ENCODE measurements around the gene TNK1. TPM values are rescaled to one million over a fixed set of nuclear protein-coding genes. Genes with fewer than 3 reads are reported as not detected.

The TNK1 gene
- total and polyA plus RNA-seq, 9 of the 15 experiments (the other 6 are each of a cell fraction or from before 2014, with no cell fraction given) = 0.28 to 5.2 (median 2.1) TPM

- TF ChIP-seq, protein P1, sequence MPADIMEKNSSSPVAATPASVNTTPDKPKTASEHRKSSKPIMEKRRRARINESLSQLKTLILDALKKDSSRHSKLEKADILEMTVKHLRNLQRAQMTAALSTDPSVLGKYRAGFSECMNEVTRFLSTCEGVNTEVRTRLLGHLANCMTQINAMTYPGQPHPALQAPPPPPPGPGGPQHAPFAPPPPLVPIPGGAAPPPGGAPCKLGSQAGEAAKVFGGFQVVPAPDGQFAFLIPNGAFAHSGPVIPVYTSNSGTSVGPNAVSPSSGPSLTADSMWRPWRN (IDR thresholded peaks at IDR 0.05; ENCODE audit: low read depth) = no peak
- TF ChIP-seq GATAD2A (IDR thresholded peaks at IDR 0.05) (no peak), ZNF174 (CRISPR knock-in tag; IDR thresholded peaks at IDR 0.05) (no peak), DACH1 (IDR thresholded peaks at IDR 0.05; ENCODE audit: partially characterized antibody) (no peak), TGIF2 (CRISPR knock-in tag; IDR thresholded peaks at IDR 0.05) (no peak), TAF15 (IDR thresholded peaks at IDR 0.05; ENCODE audit: low read depth, low read length) (no peak), ZNF57 (CRISPR knock-in tag; IDR thresholded peaks at IDR 0.05) (no peak), ZNF354B (CRISPR knock-in tag; IDR thresholded peaks at IDR 0.05) (no peak), ZNF280A (IDR thresholded peaks at IDR 0.05; ENCODE audit: low read depth, partially characterized antibody) (no peak), MNT (conservative IDR thresholded peaks at IDR 0.05) (peak in 1 of 2 experiments; percentile 61; a peak in 1 of 4 replicates), ERF (CRISPR knock-in tag; IDR thresholded peaks at IDR 0.05) (no peak), PRMT5 (CRISPR knock-in tag; IDR thresholded peaks at IDR 0.05) (no peak), HNRNPK (IDR thresholded peaks at IDR 0.05; ENCODE audit: low read depth, low read length, poor library complexity, severe bottlenecking) (no peak), BMI1 (IDR thresholded peaks at IDR 0.05; ENCODE audit: low read length) (no peak), MCM5 (IDR thresholded peaks at IDR 0.05; ENCODE audit: low read depth) (no peak), PTRF (tag; IDR thresholded peaks at IDR 0.05) (no peak), NONO (IDR thresholded peaks at IDR 0.05; ENCODE audit: low read depth in 2 of 2, low read length in 1 of 2) (no peak), ZZZ3 (IDR thresholded peaks at IDR 0.05) (no peak)
- TF ChIP-seq, protein P2, sequence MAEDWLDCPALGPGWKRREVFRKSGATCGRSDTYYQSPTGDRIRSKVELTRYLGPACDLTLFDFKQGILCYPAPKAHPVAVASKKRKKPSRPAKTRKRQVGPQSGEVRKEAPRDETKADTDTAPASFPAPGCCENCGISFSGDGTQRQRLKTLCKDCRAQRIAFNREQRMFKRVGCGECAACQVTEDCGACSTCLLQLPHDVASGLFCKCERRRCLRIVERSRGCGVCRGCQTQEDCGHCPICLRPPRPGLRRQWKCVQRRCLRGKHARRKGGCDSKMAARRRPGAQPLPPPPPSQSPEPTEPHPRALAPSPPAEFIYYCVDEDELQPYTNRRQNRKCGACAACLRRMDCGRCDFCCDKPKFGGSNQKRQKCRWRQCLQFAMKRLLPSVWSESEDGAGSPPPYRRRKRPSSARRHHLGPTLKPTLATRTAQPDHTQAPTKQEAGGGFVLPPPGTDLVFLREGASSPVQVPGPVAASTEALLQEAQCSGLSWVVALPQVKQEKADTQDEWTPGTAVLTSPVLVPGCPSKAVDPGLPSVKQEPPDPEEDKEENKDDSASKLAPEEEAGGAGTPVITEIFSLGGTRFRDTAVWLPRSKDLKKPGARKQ (CRISPR knock-in tag; IDR thresholded peaks at IDR 0.05) = no peak
- TF ChIP-seq, protein P3, sequence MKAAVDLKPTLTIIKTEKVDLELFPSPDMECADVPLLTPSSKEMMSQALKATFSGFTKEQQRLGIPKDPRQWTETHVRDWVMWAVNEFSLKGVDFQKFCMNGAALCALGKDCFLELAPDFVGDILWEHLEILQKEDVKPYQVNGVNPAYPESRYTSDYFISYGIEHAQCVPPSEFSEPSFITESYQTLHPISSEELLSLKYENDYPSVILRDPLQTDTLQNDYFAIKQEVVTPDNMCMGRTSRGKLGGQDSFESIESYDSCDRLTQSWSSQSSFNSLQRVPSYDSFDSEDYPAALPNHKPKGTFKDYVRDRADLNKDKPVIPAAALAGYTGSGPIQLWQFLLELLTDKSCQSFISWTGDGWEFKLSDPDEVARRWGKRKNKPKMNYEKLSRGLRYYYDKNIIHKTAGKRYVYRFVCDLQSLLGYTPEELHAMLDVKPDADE (conservative IDR thresholded peaks at IDR 0.05; ENCODE audit: control insufficient read depth, low read depth, low read length) = no peak; the same call in 1 of the 2 replicates
- TF ChIP-seq, protein P4, sequence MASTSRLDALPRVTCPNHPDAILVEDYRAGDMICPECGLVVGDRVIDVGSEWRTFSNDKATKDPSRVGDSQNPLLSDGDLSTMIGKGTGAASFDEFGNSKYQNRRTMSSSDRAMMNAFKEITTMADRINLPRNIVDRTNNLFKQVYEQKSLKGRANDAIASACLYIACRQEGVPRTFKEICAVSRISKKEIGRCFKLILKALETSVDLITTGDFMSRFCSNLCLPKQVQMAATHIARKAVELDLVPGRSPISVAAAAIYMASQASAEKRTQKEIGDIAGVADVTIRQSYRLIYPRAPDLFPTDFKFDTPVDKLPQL (IDR thresholded peaks at IDR 0.05; ENCODE audit: extremely low read depth, insufficient read length) = no peak
Observed at GRCh38 chr17:7403977-7404736, 23.3 kb downstream of the TNK1 start, which contains the start of gene TMEM256 (continued).
